Osteocyte (in vitro differentiated cells): ENCODE data around the gene PTPN5. TPM values are rescaled to one million over a fixed set of nuclear protein-coding genes. Genes with fewer than 3 reads are reported as not detected.
"Not testable (repeated sequence)": the region's sequence is repeated elsewhere in the genome, so short reads cannot be mapped to it uniquely, and the experiment has no call there.

ENCODE experiments used
- DNase-seq: peaks from one replicate; pipeline ENCODE4 v3.0.0; 2021; ENCODE audit warnings: mixed read lengths; ENCODE audit not compliant: unreplicated experiment; ENCODE audit errors: extremely low spot score
- H3K27ac Mint-ChIP-seq: one replicate; pipeline ENCODE4 v1.8.0; 2021; ENCODE audit warnings: mild to moderate bottlenecking, mixed read lengths; ENCODE audit not compliant: unreplicated experiment
- H3K27me3 Mint-ChIP-seq: one replicate; pipeline ENCODE4 v1.8.0; 2021; ENCODE audit warnings: mixed read lengths; ENCODE audit not compliant: unreplicated experiment
- H3K36me3 Mint-ChIP-seq: one replicate; pipeline ENCODE4 v1.8.0; 2021; ENCODE audit warnings: mixed read lengths; ENCODE audit not compliant: unreplicated experiment
- H3K4me1 Mint-ChIP-seq: one replicate; pipeline ENCODE4 v1.8.0; 2021; ENCODE audit warnings: mixed read lengths; ENCODE audit not compliant: unreplicated experiment
- H3K4me3 Mint-ChIP-seq: one replicate; pipeline ENCODE4 v1.8.0; 2021; ENCODE audit warnings: mild to moderate bottlenecking, moderate library complexity, mixed read lengths; ENCODE audit not compliant: unreplicated experiment
- H3K9me3 Mint-ChIP-seq: one replicate; pipeline ENCODE4 v1.8.0; 2021; ENCODE audit warnings: mixed read lengths; ENCODE audit not compliant: unreplicated experiment
- total RNA-seq: library from RNA; stranded (reverse); gene quantifications from 2 replicates; pipeline ENCODE4 v1.2.1, GENCODE V29; 2021
- TF ChIP-seq, protein P1 (sequence below): fragments of 200-600 bp; sonication (generic); IDR thresholded peaks from 2 replicates; pipeline ENCODE4 v1.5.0; 2021; ENCODE audit warnings: antibody characterized with exemption, mild to moderate bottlenecking, moderate library complexity

The PTPN5 gene
- total RNA-seq, 1 donor from 2014 or later = not detected

DNA sequence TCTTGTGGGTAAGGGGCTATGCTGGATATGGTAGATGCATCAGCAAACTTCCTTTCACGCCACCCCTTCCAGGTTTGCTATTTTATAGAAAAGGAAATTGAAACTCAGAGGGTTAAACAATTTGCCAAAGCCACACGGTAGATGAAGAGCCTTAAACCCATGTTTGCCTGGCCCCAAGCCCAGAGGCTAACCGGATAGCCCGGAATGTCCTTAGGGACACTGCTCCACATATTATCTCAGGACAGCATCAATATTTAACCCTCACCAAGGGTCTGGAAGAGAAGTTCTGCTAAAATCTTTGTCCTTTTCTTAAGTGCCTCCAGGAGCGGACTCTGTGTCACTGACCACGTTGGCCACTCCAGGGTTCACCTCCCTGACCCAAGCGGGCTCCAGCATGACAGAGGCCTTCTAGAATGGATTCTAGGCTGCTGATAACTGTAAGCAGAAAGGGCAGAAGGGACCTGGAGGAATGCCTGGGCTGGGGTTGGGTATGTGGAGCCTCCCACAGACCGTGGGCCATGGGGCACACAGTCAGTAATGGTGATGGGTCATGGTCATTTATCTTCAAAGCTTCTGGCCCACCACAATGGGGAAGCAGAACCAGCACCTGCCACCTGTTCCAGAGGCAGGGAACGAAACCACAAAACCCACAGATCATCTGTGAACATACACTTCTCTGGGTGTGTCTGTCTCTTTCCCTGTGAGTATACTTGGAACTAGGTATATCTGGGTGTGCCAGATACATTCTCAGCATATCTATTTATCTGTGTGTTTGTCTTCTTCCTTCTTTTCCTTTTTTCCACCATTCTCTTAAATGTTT, 98.4 kb downstream of the PTPN5 start:
- no peaks in the 10 kb centered on the region for H3K9me3 Mint-ChIP-seq
- H3K27me3 Mint-ChIP-seq = peaks cover 3% of the 10 kb centered on the region
- H3K27ac Mint-ChIP-seq = no peak overlapping the region
- no peak overlapping the region for H3K4me3 Mint-ChIP-seq
- peaks cover 1% of the 10 kb centered on the region for H3K4me1 Mint-ChIP-seq
- H3K36me3 Mint-ChIP-seq = no peaks in the 10 kb centered on the region
- TF ChIP-seq, protein P1, sequence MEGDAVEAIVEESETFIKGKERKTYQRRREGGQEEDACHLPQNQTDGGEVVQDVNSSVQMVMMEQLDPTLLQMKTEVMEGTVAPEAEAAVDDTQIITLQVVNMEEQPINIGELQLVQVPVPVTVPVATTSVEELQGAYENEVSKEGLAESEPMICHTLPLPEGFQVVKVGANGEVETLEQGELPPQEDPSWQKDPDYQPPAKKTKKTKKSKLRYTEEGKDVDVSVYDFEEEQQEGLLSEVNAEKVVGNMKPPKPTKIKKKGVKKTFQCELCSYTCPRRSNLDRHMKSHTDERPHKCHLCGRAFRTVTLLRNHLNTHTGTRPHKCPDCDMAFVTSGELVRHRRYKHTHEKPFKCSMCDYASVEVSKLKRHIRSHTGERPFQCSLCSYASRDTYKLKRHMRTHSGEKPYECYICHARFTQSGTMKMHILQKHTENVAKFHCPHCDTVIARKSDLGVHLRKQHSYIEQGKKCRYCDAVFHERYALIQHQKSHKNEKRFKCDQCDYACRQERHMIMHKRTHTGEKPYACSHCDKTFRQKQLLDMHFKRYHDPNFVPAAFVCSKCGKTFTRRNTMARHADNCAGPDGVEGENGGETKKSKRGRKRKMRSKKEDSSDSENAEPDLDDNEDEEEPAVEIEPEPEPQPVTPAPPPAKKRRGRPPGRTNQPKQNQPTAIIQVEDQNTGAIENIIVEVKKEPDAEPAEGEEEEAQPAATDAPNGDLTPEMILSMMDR = no peak
- DNase-seq = no peak

GRCh38 chr11:18691467-18692140, 100.0 kb downstream of the PTPN5 start:
- not testable (repeated sequence) for H3K27ac Mint-ChIP-seq, H3K4me3 Mint-ChIP-seq, H3K9me3 Mint-ChIP-seq, H3K27me3 Mint-ChIP-seq, H3K36me3 Mint-ChIP-seq, DNase-seq, H3K4me1 Mint-ChIP-seq

- Mint-ChIP-seq H3K9me3 (no peaks in the 10 kb centered on the region), H3K4me3 (no peak overlapping the region), H3K4me1 (no peaks in the 10 kb centered on the region), H3K27me3 (peaks cover 17% of the 10 kb centered on the region), H3K27ac (no peak overlapping the region), H3K36me3 (no peaks in the 10 kb centered on the region)
- TF ChIP-seq, protein P1 = no peak
- DNase-seq = no peak
Observed at GRCh38 chr11:18684267-18684666, 107.3 kb downstream of the PTPN5 start.

DNA sequence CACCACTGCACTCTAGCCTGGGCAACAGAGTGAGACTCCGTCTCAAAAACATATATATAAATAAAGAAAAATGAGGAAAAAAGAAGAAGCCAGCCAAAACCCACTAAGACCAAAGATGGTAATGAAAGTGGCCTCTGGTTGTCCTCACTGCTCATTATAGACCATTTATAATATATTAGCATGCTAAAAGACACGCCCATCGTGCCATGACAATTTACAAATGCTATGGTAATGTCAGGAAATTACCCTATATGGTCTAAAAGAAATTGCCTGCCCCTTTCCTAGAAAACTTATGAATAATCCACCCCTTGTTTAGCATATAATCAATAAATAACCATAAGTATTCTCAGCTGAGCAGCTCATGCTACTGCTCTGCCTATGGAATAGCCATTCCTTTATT, 109.1 kb downstream of the PTPN5 start:
- no peaks in the 10 kb centered on the region for H3K36me3 Mint-ChIP-seq
- H3K27ac Mint-ChIP-seq = no peak overlapping the region
- H3K4me1 Mint-ChIP-seq = no peaks in the 10 kb centered on the region
- no peaks in the 10 kb centered on the region for H3K9me3 Mint-ChIP-seq
- TF ChIP-seq, protein P1 = no peak
- H3K4me3 Mint-ChIP-seq = no peak overlapping the region
- DNase-seq = no peak
- H3K27me3 Mint-ChIP-seq = peaks cover 17% of the 10 kb centered on the region

DNA sequence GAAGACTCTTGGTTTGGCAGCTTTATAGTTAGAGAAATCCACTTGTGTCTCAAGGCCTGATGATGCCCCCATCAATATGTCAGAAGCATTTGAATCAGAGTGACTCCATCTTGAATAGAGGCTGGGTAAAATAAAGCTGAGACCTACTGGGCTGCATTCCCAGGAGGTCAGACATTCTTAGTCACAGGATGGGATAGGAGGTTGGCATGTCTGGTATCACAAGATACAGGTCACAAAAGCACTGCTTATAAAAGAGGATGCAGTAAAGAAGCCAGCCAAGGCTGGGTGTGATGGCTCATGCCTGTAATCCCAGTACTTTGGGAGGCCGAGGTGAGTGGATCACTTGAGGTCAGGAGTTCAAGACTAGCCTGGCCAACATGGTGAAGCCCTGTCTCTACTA, 109.6 kb downstream of the PTPN5 start:
- H3K36me3 Mint-ChIP-seq, H3K4me3 Mint-ChIP-seq, H3K27ac Mint-ChIP-seq, H3K4me1 Mint-ChIP-seq, H3K9me3 Mint-ChIP-seq, DNase-seq: not testable (repeated sequence)
- peaks cover 17% of the 10 kb centered on the region for H3K27me3 Mint-ChIP-seq

Other genes with a start within 250 kb of the PTPN5 start
- gene UEVLD, start 203.1 kb downstream of the PTPN5 start, total RNA-seq = 21.2 and 24.5 TPM in 2 replicates
- 3.0 and 4.5 TPM in 2 replicates for gene MISFA, start 192.0 kb downstream of the PTPN5 start, total RNA-seq
- 16.4 and 19.5 TPM in 2 replicates for gene SPTY2D1, start 157.5 kb downstream of the PTPN5 start, total RNA-seq
- gene TMEM86A, start 93.0 kb downstream of the PTPN5 start, total RNA-seq = 5.2 and 7.6 TPM in 2 replicates
- gene IGSF22, start 65.6 kb downstream of the PTPN5 start, total RNA-seq = not detected in 2 replicates
- not detected in 2 replicates for gene MRGPRX1, start 147.6 kb upstream of the PTPN5 start, total RNA-seq